A673 (cell line): Measurements from ENCODE around the gene ART4. TPM values are rescaled to one million over a fixed set of nuclear protein-coding genes. Genes with fewer than 3 reads are reported as not detected.
A peak's percentile ranks its signal among the peaks of the same experiment; 100 is the strongest.

ENCODE experiments used
- BruUV-seq: library from RNA; stranded (reverse); fragments of 400-500 nt; replicated peaks from 2 replicates; lab custom pipeline; 2021; lab: Mats Ljungman, UMichigan
- CTCF ChIA-PET: fragments of 300-600 bp; sonication (Branson Sonifier 250); formaldehyde crosslinking; loops from one replicate; lab custom pipeline; 2022; ENCODE audit warnings: antibody characterized with exemption; lab: Charles Lee
- POLR2A ChIA-PET: fragments of 300-600 bp; sonication (Branson Sonifier 250); formaldehyde crosslinking; loops from one replicate; lab custom pipeline; 2022; ENCODE audit warnings: antibody characterized with exemption; ENCODE audit not compliant: low non-redundant PET; lab: Charles Lee
- DNase-seq: peaks from one replicate; pipeline ENCODE4 v3.0.0-alpha.2; 2015; ENCODE audit warnings: low spot score
- H3K27ac ChIP-seq: fragments of 200-600 bp; sonication (generic); 2 replicates; pipeline ENCODE4 v1.5.1; 2016; ENCODE audit warnings: mixed run types, low read depth, mild to moderate bottlenecking, mixed read lengths, antibody characterized with exemption, low read length; ENCODE audit not compliant: poor library complexity, severe bottlenecking
- H3K27me3 ChIP-seq: fragments of 200-600 bp; sonication (generic); replicated peaks from 2 replicates; pipeline ENCODE4 v1.6.1; 2017; ENCODE audit warnings: mixed run types, low read depth, mild to moderate bottlenecking, mixed read lengths, antibody characterized with exemption, low read length; ENCODE audit not compliant: insufficient read depth, poor library complexity
- H3K36me3 ChIP-seq: fragments of 200-600 bp; sonication (generic); 2 replicates; pipeline ENCODE4 v1.6.1; 2016; ENCODE audit warnings: mixed run types, mild to moderate bottlenecking, mixed read lengths, antibody characterized with exemption, low read length; ENCODE audit not compliant: insufficient read depth, poor library complexity, severe bottlenecking
- H3K4me1 ChIP-seq: fragments of 200-600 bp; sonication (generic); 2 replicates; pipeline ENCODE4 v1.6.1; 2017; ENCODE audit warnings: mixed run types, mild to moderate bottlenecking, mixed read lengths, antibody characterized with exemption, low read length; ENCODE audit not compliant: insufficient read depth, poor library complexity, severe bottlenecking
- H3K4me3 ChIP-seq: fragments of 200-600 bp; sonication (generic); 2 replicates; pipeline ENCODE4 v1.5.1; 2016; ENCODE audit warnings: low read depth, mixed run types, mild to moderate bottlenecking, mixed read lengths, low read length; ENCODE audit not compliant: poor library complexity, severe bottlenecking
- H3K9me3 ChIP-seq: fragments of 200-600 bp; sonication (generic); 2 replicates; pipeline ENCODE4 v1.6.1; 2016; ENCODE audit warnings: mixed run types, low read depth, mild to moderate bottlenecking, mixed read lengths, antibody characterized with exemption, low read length; ENCODE audit not compliant: poor library complexity, severe bottlenecking
- CTCF ChIP-seq: fragments of 300-800, 200-600 bp; sonication (generic); conservative IDR thresholded peaks from 2 replicates; pipeline ENCODE4 v1.5.1; 2017; ENCODE audit warnings: low read depth, mild to moderate bottlenecking, antibody characterized with exemption, low read length, moderate library complexity, mixed read lengths
- EZH2 ChIP-seq: fragments of 200-600 bp; sonication (generic); IDR thresholded peaks from 2 replicates; pipeline ENCODE4 v1.6.1; 2017; ENCODE audit warnings: borderline replicate concordance, low read depth, mild to moderate bottlenecking, mixed read lengths, antibody characterized with exemption, low read length; ENCODE audit not compliant: poor library complexity, severe bottlenecking
- intact Hi-C: fragments of 100-400 bp; cut with micrococcal nuclease; formaldehyde crosslinking; loops from one replicate; pipeline ENCODE4 v1.10.0; 2022; ENCODE audit not compliant: unreplicated experiment
- total RNA-seq: library from RNA; stranded (reverse); gene quantifications from 2 replicates; pipeline ENCODE4 v1.2.3, GENCODE V29; 2021

ART4 gene
- total RNA-seq, 1 experiment from 2014 or later: not detected

DNA sequence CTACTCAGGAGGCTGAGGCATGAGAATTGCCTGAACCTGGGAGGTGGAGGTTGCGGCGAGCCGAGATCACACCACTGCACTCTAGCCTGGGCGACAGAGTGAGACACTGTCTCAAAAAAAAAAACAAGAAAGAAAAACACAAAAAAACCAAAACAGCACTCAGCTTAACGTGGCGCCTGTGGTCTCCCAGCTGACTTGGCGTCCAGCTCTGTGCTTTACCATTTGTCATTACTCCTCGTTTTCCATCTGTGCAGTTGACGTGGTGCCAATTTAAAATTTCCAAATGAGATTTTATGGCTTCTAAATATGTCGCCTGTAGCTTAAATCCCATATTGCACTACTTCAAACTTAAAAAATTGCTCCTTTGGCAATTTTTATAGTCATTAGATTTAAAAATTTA, 40.4 kb upstream of the ART4 start:
- H3K4me3 ChIP-seq: no peak overlapping the region
- no peaks in the 10 kb centered on the region for H3K9me3 ChIP-seq
- intact Hi-C loops: no loop called here
- BruUV-seq: no TSS peak
- CTCF ChIA-PET: no interaction called here
- no peaks in the 10 kb centered on the region for H3K36me3 ChIP-seq
- TF ChIP-seq EZH2 (no peak), CTCF (no peak)
- peaks cover 19% of the 10 kb centered on the region for H3K4me1 ChIP-seq
- no peaks in the 10 kb centered on the region for H3K27me3 ChIP-seq
- no peak overlapping the region for H3K27ac ChIP-seq
- DNase-seq: no peak
- POLR2A ChIA-PET: no interaction called here

DNA sequence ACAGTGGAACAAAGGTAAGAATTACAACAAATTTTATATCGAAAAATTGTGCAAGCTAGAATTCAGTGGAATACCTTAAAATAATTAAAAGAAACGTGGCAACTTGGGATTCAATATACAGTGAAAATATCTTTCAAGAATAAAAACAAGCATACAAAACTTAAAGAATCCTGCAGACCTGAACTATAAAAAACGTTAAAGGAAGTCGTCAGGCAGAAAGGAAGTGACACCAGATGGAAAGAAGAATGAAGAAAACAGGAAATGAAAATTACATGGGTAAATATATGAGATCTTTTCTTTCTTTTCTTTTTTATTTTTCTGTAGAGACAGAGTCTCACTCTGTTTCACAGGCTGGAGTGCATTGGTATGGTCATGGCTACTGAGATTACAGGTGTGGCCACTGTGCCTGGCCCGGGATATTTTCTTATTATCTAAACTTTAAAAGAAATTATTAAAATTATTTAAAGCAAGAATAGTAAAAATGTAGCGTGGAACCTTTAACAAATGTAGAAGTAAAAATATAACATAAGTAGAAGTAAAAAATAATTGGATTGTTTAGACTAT, 37.6 kb upstream of the ART4 start:
- H3K4me1 ChIP-seq: peaks cover 19% of the 10 kb centered on the region
- no peak for TF ChIP-seq CTCF
- no peak for TF ChIP-seq EZH2
- H3K9me3 ChIP-seq: no peaks in the 10 kb centered on the region
- no peaks in the 10 kb centered on the region for H3K27me3 ChIP-seq
- no peaks in the 10 kb centered on the region for H3K36me3 ChIP-seq
- intact Hi-C loops: no loop called here
- H3K4me3 ChIP-seq: no peak overlapping the region
- BruUV-seq: no TSS peak
- CTCF ChIA-PET: no interaction called here
- no peak overlapping the region for H3K27ac ChIP-seq
- DNase-seq: peak; percentile 24
- POLR2A ChIA-PET: no interaction called here

GRCh38 chr12:14879222-14879933, 36.1 kb upstream of the ART4 start:
- H3K4me3 ChIP-seq: no peak overlapping the region

More at GRCh38 chr12:14879222-14879933, 36.1 kb upstream of the ART4 start:
- ChIA-PET POLR2A (interaction anchor here (0.6 kb wide), 1 partner anchor 259 kb away, joined by 4 read pairs; no protein-coding TSS in a partner anchor), CTCF (no interaction called here)
- Histone ChIP-seq H3K27me3 (no peaks in the 10 kb centered on the region), H3K27ac (no peak overlapping the region), H3K36me3 (no peaks in the 10 kb centered on the region), H3K9me3 (no peaks in the 10 kb centered on the region), H3K4me1 (peaks cover 13% of the 10 kb centered on the region)
- no peak for DNase-seq
- no peak for TF ChIP-seq CTCF
- TF ChIP-seq EZH2: no peak
- intact Hi-C loops: no loop called here
- no TSS peak for BruUV-seq
